Left cardiac atrium (tissue), 4 donors: ENCODE results near the gene BCL7A. TPM values are rescaled to one million over a fixed set of nuclear protein-coding genes. Genes with fewer than 3 reads are reported as not detected.
A peak's percentile ranks its signal among the peaks of the same experiment; 100 is the strongest.
"Not testable (repeated sequence)": the region's sequence is repeated elsewhere in the genome, so short reads cannot be mapped to it uniquely, and the experiment has no call there.

Source experiments
- ATAC-seq, 2 donors: fragments of 200-7000 bp; cut with Tn5 transposase; one replicate each; pipeline ENCODE4 v1.9.1; 2020; ENCODE audit warnings: mild to moderate bottlenecking in 2 of 2, moderate library complexity in 2 of 2
- DNase-seq: peaks from one replicate; pipeline ENCODE4 v3.0.0-alpha.2; 2020
- intact Hi-C, 2 donors: fragments of 100-400 bp; cut with DNase I; formaldehyde crosslinking; loops; one replicate each; pipeline versions ENCODE4 v1.14.1 to v1.15.1; 2022 to 2023
- total RNA-seq, 2 donors: library from RNA; stranded (reverse); fragmentation: NEBNext Ultra II Directional; extraction: Animal tissue kit (Norgen Biotek cat#: 25700); gene quantifications; one replicate each; pipeline ENCODE4 v1.2.1, GENCODE V29; 2021
- donor health status: DM: no; HTN: yes; CAD: no.
- donor health status: DM: no; HTN: yes; CAD: no; lungs with severe emphysema.
- donor health status: DM: yes; HTN: yes; CAD: no.
- donor health status: Dilated cardiomyopathy.

The BCL7A gene
- total RNA-seq, 2 donors from 2014 or later: 9.8 to 11.3 TPM

DNA sequence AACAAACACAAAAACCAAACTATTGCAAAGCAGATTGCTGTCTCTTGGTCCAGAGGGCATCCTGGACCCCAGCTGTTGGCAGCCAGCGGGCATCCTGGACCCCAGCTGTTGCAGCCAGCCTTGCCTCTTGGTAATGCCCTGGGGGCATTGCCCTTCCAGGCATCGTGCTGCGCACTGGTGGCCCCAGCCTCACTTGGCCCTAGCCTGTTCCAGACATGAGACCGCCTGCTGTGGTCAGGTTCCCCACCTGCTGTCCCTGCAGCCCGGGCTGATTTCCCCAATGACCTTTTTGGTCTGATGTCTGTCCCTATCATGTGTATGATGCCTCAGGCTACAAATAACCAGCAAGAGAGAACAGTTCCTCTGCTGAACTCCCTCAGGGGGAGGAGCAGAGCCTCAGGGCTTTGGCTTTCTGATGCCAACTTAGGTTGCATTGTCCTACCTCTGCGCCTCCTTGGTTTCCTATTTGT lies 77.6 kb downstream of the BCL7A start:
- ATAC-seq: no peak

DNA sequence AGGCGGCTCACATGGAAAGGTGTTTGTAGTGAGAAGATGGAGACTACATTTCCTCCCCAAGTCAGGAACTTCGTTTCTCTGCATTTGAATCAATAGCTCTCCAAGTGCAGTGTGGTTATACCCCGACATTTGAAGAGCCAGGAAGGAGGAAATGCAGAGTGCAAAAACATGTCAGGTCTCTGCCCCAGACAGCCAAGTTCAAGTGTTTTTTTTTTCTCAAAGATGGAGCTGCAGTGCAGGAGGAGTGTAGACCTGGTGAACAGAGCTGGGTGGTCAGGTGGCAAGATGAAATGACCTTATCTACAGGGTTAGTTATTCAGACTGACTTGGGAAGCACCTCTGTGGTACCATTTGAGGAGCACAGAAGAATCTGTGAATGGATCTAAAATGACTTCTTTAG lies 78.2 kb downstream of the BCL7A start:
- DNase-seq (no peak), ATAC-seq (no peak)
- intact Hi-C loops: no loop called here

More for the DNA sequence above, 77.6 kb downstream of the BCL7A start:
- intact Hi-C loops: no loop called here
- no peak for DNase-seq

GRCh38 chr12:122100568-122100967 lies 78.9 kb downstream of the BCL7A start:
- DNase-seq (no peak), ATAC-seq (no peak)
- intact Hi-C loops: no loop called here

DNA sequence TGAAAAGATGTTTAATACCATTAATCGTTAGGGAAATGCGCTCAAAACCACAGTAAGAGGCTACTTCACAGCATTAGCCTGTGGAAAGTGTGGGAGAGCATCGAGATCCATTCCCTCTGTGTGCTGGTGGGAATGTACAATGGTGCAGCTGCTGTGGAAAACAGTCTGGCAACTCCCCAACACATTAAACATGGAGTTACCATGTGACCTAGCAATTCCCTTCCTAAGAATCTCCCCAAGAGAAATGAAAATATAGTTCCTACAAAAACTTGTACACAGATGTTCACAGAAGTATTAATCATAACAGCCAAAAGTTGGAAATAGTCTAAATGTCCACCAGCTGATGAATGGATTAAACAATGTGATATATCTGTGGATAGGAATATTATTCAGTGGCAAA lies 80.6 kb downstream of the BCL7A start:
- no peak for DNase-seq
- ATAC-seq: peak in 1 of 2 donors; percentile 6
- intact Hi-C loops: no loop called here

GRCh38 chr12:122104844-122105243 lies 83.2 kb downstream of the BCL7A start:
- ATAC-seq: no peak
- intact Hi-C loops: no loop called here
- DNase-seq: no peak

GRCh38 chr12:122105496-122105895 lies 83.8 kb downstream of the BCL7A start:
- intact Hi-C loops, ATAC-seq, DNase-seq: not testable (repeated sequence)

DNA sequence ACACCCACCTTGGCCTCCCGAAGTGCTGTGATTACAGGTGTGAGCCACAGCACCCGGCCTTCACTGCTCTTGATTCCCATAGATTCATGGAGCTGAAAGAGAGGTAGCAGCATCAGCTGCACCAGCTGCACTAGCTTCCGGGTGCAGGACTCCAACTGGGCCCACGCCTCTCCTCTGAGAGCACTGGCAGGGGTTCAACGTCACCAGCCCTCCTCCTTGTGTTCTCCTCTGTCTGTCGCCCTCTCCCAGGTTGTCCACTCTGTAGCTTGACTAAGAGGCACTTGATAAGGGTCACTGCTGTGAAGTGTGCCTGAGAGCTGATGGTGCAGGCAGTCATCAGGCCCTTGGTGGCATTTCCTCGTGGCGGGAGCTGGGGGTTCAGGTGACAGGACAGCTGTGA lies 85.2 kb downstream of the BCL7A start:
- peak; percentile 53 to 81 for ATAC-seq
- DNase-seq: peak; percentile 60
- intact Hi-C loops: no loop called here

DNA sequence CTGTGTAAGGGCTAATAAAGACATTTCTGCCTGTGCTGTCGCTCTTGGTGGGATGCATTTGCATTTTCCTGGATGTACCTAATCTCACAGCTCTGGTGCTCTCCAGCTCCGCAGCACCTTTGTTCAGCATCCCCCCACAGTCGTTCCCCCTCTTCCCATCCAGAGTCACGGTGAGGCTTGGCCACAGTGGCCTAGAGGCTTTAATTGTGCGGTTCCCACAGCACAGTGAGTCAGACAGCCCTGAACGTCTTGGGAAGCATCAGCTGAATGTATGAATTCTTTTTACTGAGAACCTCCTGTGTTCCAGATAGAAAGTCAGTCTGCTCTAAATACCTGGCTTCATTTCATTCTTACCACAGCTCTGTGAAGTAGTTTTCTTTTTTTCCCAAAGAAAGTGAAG lies 85.6 kb downstream of the BCL7A start:
- ATAC-seq: peak in 1 of 2 donors; percentile 37
- intact Hi-C loops: no loop called here
- DNase-seq: no peak

GRCh38 chr12:122111089-122111641 lies 89.5 kb downstream of the BCL7A start:
- DNase-seq (no peak), ATAC-seq (peak in 1 of 2 donors; percentile 28)
- intact Hi-C loops: no loop called here

Other genes starting within 250 kb of the BCL7A start
- 10 to 100 TPM; 14.7 to 25.1 TPM for gene RHOF, start 228.2 kb upstream of the BCL7A start, total RNA-seq
- gene SETD1B, start 217.9 kb upstream of the BCL7A start, total RNA-seq: 10 to 100 TPM in 1 of 2 donors, 1 to 10 TPM in 1; 9.3 to 11.9 TPM
- 1 to 10 TPM; 1.8 to 2.9 TPM for gene HPD, start 163.0 kb upstream of the BCL7A start, total RNA-seq
- gene PSMD9, start 133.1 kb upstream of the BCL7A start, total RNA-seq: 10 to 100 TPM; 33.2 to 34.1 TPM
- gene CFAP251, start 103.3 kb upstream of the BCL7A start, total RNA-seq: 1 to 10 TPM in 1 of 2 donors, under 1 TPM in 1; 0.77 to 1.3 TPM
- 10 to 100 TPM; 30.8 to 31.3 TPM for gene MLXIP, start 56.9 kb downstream of the BCL7A start, total RNA-seq
- not detected for gene IL31, start 152.3 kb downstream of the BCL7A start, total RNA-seq
- under 1 TPM; 0.68 to 0.71 TPM for gene LRRC43, start 161.2 kb downstream of the BCL7A start, total RNA-seq
- gene B3GNT4, start 181.8 kb downstream of the BCL7A start, total RNA-seq: not detected
- 10 to 100 TPM; 24.5 to 31.6 TPM for gene DIABLO, start 204.2 kb downstream of the BCL7A start, total RNA-seq
- gene VPS33A, start 244.6 kb downstream of the BCL7A start, total RNA-seq: 10 to 100 TPM in 1 of 2 donors, 1 to 10 TPM in 1; 9.1 to 10.7 TPM